Measurements from ENCODE around the gene GMCL1.

The GMCL1 gene

DNA sequence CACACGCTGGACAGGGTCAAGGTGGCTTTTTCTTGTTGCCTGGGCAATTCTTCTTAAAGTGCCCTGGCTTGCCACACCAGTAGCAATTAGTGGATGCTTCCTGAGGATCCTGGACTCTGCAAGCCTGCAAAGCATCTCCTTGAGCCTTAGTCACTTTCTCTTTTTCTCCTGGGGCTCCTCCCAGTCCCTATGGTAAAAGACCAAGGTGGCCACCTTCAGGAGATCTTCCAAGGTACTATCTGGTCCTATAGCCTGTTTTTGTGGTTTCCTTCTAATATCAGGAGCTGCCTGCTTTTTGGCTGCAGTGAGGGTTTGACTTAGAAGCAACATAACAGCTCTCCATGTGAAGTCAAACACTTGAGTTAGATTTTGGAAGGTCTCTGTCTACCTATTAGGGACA lies 33.3 kb upstream of the GMCL1 start:
- TF ChIP-seq YY1 (IDR thresholded peaks at IDR 0.05; ENCODE audit: low read depth) = no peak

GRCh38 chr2:69797235-69797634 lies 32.2 kb upstream of the GMCL1 start:
- TF ChIP-seq CREB1 (IDR thresholded peaks at IDR 0.05; ENCODE audit: low read depth) = no peak
- no peak for TF ChIP-seq EGR1 (IDR thresholded peaks at IDR 0.05)
- no peak for TF ChIP-seq RAD21 (IDR thresholded peaks at IDR 0.05; ENCODE audit: low read depth)
- no peak for TF ChIP-seq TCF12 (IDR thresholded peaks at IDR 0.05; ENCODE audit: low read depth)
- no peak for TF ChIP-seq EP300 (IDR thresholded peaks at IDR 0.05; ENCODE audit: borderline replicate concordance)
- no peak for TF ChIP-seq NFIC (IDR thresholded peaks at IDR 0.05)
- TF ChIP-seq FOXM1 (IDR thresholded peaks at IDR 0.05; ENCODE audit: borderline replicate concordance, low read depth) = no peak
- TF ChIP-seq YY1 (IDR thresholded peaks at IDR 0.05; ENCODE audit: low read depth) = no peak
- no peak for TF ChIP-seq MAX (IDR thresholded peaks at IDR 0.05)

DNA sequence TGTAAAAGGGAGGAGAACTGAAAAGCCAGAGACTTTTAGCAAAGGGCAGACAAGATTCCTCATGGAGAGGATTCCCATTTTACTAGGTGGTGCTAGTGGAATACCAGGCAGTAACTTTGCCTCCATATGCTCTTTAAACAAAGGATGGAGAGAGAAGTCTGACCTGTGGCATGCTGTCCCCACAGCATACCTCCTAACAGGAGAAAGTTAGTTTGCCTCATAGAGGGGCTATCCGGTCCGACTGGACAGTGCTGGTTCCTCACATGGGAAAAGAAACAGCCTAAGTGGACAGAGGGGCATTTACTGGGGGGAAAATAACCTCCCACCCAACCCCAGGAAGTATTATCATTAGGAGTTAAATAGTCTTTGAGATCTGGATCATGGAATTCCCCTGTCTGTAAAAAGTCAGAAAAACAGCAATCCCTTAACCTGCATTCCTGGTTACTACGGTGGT lies 31.6 kb upstream of the GMCL1 start:
- TF ChIP-seq TCF12 (IDR thresholded peaks at IDR 0.05; ENCODE audit: low read depth) = no peak
- no peak for TF ChIP-seq YY1 (IDR thresholded peaks at IDR 0.05; ENCODE audit: low read depth)
- TF ChIP-seq EGR1 (IDR thresholded peaks at IDR 0.05) = no peak
- TF ChIP-seq FOXM1 (IDR thresholded peaks at IDR 0.05; ENCODE audit: borderline replicate concordance, low read depth) = no peak
- TF ChIP-seq ZBTB7A (IDR thresholded peaks at IDR 0.05; ENCODE audit: low read depth) = no peak
- no peak for TF ChIP-seq MAX (IDR thresholded peaks at IDR 0.05)
- TF ChIP-seq, protein P1, sequence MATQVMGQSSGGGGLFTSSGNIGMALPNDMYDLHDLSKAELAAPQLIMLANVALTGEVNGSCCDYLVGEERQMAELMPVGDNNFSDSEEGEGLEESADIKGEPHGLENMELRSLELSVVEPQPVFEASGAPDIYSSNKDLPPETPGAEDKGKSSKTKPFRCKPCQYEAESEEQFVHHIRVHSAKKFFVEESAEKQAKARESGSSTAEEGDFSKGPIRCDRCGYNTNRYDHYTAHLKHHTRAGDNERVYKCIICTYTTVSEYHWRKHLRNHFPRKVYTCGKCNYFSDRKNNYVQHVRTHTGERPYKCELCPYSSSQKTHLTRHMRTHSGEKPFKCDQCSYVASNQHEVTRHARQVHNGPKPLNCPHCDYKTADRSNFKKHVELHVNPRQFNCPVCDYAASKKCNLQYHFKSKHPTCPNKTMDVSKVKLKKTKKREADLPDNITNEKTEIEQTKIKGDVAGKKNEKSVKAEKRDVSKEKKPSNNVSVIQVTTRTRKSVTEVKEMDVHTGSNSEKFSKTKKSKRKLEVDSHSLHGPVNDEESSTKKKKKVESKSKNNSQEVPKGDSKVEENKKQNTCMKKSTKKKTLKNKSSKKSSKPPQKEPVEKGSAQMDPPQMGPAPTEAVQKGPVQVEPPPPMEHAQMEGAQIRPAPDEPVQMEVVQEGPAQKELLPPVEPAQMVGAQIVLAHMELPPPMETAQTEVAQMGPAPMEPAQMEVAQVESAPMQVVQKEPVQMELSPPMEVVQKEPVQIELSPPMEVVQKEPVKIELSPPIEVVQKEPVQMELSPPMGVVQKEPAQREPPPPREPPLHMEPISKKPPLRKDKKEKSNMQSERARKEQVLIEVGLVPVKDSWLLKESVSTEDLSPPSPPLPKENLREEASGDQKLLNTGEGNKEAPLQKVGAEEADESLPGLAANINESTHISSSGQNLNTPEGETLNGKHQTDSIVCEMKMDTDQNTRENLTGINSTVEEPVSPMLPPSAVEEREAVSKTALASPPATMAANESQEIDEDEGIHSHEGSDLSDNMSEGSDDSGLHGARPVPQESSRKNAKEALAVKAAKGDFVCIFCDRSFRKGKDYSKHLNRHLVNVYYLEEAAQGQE (IDR thresholded peaks at IDR 0.05; ENCODE audit: low read depth) = no peak
- TF ChIP-seq NFIC (IDR thresholded peaks at IDR 0.05) = no peak
- TF ChIP-seq, protein P2, sequence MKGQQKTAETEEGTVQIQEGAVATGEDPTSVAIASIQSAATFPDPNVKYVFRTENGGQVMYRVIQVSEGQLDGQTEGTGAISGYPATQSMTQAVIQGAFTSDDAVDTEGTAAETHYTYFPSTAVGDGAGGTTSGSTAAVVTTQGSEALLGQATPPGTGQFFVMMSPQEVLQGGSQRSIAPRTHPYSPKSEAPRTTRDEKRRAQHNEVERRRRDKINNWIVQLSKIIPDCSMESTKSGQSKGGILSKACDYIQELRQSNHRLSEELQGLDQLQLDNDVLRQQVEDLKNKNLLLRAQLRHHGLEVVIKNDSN (IDR thresholded peaks at IDR 0.05) = no peak
- TF ChIP-seq TAF1 (IDR thresholded peaks at IDR 0.05; ENCODE audit: low read depth) = no peak
- TF ChIP-seq RAD21 (IDR thresholded peaks at IDR 0.05; ENCODE audit: low read depth) = no peak
- no peak for TF ChIP-seq CEBPB (IDR thresholded peaks at IDR 0.05)
- no peak for TF ChIP-seq CREB1 (IDR thresholded peaks at IDR 0.05; ENCODE audit: low read depth)
- no peak for TF ChIP-seq TEAD4 (IDR thresholded peaks at IDR 0.05)
- TF ChIP-seq EP300 (IDR thresholded peaks at IDR 0.05; ENCODE audit: borderline replicate concordance) = no peak

DNA sequence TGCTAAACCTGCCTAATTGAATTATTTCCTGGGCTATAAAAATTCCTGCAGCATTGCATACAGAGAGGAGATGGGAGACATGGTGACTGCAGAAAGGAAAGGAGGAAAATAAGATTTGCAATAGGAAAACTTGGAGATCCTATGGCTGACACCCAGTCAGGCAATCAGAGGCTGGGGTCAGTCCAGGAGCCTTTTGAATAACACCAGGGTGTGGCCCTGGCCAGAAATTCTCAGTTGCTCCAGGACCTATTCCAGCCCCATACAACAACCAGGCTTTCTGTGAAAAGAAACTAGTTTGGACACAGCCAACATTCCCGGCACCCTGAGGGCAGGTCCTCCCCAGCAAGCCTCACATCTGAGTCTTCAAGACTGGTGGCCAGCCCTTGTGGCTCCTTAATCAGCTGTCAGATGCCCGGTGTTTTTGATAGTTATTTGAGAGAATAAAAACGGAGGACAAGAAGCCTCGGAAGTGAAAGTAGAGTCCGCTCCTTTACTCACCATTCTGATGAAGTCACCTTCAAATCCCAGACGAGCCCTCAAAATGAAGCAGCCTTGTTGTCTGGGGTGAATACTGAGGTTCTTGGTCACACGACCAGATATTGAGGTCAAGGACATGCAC lies 31.1 kb upstream of the GMCL1 start:
- TF ChIP-seq CEBPB (IDR thresholded peaks at IDR 0.05) (no peak), EGR1 (IDR thresholded peaks at IDR 0.05) (no peak), RAD21 (IDR thresholded peaks at IDR 0.05; ENCODE audit: low read depth) (no peak), TEAD4 (IDR thresholded peaks at IDR 0.05) (no peak), TAF1 (IDR thresholded peaks at IDR 0.05; ENCODE audit: low read depth) (no peak), MAX (IDR thresholded peaks at IDR 0.05) (no peak), FOXM1 (IDR thresholded peaks at IDR 0.05; ENCODE audit: borderline replicate concordance, low read depth) (no peak), YY1 (IDR thresholded peaks at IDR 0.05; ENCODE audit: low read depth) (no peak), ZBTB7A (IDR thresholded peaks at IDR 0.05; ENCODE audit: low read depth) (no peak), TCF12 (IDR thresholded peaks at IDR 0.05; ENCODE audit: low read depth) (no peak), CREB1 (IDR thresholded peaks at IDR 0.05; ENCODE audit: low read depth) (no peak), NFIC (IDR thresholded peaks at IDR 0.05) (no peak), EP300 (IDR thresholded peaks at IDR 0.05; ENCODE audit: borderline replicate concordance) (no peak)
- TF ChIP-seq, protein P2 (IDR thresholded peaks at IDR 0.05) = no peak
- TF ChIP-seq, protein P1 (IDR thresholded peaks at IDR 0.05; ENCODE audit: low read depth) = no peak

- no peak for TF ChIP-seq TEAD4 (IDR thresholded peaks at IDR 0.05)
- no peak for TF ChIP-seq YY1 (IDR thresholded peaks at IDR 0.05; ENCODE audit: low read depth)
- TF ChIP-seq, protein P2 (IDR thresholded peaks at IDR 0.05) = no peak
- no peak for TF ChIP-seq ZBTB7A (IDR thresholded peaks at IDR 0.05; ENCODE audit: low read depth)
- TF ChIP-seq TCF12 (IDR thresholded peaks at IDR 0.05; ENCODE audit: low read depth) = no peak
- TF ChIP-seq FOXM1 (IDR thresholded peaks at IDR 0.05; ENCODE audit: borderline replicate concordance, low read depth) = no peak
- no peak for TF ChIP-seq RAD21 (IDR thresholded peaks at IDR 0.05; ENCODE audit: low read depth)
Measured at GRCh38 chr2:69798909-69799526, 30.4 kb upstream of the GMCL1 start.
